Astrocyte of the spinal cord (primary cell): ENCODE data around the gene SLC19A1.

ENCODE experiments used
- DNase-seq: peaks from one replicate; pipeline ENCODE4 v3.0.0; 2011; ENCODE audit warnings: low read depth, low spot score
- H3K4me3 ChIP-seq: 2 replicates; pipeline ENCODE4 v1.5.1; 2011; ENCODE audit warnings: low read depth, mild to moderate bottlenecking, low read length, moderate library complexity
- in situ Hi-C: cut with HindIII; loops from 2 replicates; pipeline ENCODE4 v1.10.0; 2017; ENCODE audit warnings: low sequenced_read_pairs
- TF ChIP-seq, protein P1 (sequence below): IDR thresholded peaks from 2 replicates; pipeline ENCODE4 v1.5.1; 2012; ENCODE audit warnings: low read depth, mild to moderate bottlenecking, low read length, inconsistent platforms

SLC19A1 gene

DNA sequence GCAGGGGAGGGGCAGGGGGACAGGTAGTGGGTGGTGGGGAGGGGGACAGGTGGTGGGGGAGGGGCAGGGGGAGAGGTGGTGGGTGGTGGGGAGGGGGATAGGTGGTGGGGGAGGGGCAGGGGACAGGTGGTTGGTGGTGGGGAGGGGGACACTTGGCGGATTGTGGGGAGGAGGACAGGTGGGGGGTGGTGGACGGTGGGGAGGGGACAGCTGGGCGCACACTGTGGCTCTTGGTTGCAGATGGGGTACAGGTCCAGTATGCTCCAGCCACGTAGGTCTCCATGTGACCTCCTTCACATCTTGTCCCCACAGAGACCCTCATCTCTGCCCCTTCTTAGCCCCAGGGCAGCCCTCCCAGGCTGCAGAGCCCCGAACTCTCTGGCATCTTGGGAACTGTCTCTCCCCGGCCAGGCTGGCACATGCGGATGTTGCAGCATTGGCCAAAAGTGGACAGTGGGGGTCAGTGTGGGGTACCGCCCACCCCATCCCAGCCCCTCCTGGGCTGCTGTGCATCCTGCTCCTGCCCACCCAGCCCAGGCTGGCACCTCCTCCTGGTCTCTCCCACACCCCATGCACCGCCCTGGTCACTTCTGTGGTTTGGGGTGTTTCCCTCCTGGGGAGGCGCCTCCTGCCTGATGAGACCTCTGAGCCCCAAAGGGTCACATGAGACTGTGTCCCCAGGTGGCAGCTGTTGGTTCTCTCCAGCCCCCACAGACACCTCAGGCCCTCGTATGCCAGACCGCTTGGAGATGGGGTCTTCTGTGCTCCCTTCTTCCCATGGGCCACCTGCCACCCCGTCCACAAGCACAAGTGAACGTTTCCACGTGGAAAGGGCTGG, 7.6 kb upstream of the SLC19A1 start:
- H3K4me3 ChIP-seq = no peak overlapping the region
- no peak for DNase-seq
- TF ChIP-seq, protein P1, sequence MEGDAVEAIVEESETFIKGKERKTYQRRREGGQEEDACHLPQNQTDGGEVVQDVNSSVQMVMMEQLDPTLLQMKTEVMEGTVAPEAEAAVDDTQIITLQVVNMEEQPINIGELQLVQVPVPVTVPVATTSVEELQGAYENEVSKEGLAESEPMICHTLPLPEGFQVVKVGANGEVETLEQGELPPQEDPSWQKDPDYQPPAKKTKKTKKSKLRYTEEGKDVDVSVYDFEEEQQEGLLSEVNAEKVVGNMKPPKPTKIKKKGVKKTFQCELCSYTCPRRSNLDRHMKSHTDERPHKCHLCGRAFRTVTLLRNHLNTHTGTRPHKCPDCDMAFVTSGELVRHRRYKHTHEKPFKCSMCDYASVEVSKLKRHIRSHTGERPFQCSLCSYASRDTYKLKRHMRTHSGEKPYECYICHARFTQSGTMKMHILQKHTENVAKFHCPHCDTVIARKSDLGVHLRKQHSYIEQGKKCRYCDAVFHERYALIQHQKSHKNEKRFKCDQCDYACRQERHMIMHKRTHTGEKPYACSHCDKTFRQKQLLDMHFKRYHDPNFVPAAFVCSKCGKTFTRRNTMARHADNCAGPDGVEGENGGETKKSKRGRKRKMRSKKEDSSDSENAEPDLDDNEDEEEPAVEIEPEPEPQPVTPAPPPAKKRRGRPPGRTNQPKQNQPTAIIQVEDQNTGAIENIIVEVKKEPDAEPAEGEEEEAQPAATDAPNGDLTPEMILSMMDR = no peak
- in situ Hi-C loops = no loop called here

DNA sequence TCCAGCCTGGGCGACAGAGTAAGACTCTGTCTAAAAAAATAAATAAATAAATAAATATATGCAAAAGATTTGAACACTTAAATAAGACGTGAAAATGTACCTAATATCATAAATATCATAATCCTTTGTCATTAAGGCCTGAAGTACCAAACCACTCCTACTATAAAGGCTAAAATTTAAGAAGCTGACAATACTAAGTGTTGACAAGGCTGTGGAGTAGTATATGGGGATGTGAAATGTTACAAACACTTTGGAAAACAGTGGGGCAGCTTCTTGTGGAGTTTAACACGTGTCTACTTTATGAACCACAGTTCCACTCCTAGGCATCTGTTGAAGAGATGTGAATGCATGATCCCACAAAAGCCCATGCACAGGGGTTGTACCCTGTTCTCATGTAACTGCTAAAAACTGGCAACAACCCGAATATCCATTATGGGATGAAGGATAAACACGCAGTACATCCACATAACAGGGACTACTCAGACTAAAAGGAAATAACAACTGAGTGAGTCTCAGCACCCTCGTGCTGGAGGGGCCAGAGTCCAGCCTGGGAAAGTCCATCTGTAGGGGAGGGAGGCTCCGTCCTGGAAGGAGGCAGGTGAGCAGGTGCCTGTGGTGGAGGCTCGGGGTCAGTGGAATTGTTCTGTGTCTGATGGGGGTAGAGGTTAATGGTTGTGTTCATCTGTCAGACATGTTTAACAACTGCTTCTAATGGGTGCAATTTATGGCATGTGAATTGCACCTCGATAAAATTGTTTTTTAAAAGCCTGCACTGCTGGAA, 6.7 kb upstream of the SLC19A1 start:
- in situ Hi-C loops = no loop called here
- no peak for DNase-seq
- H3K4me3 ChIP-seq = no peak overlapping the region
- TF ChIP-seq, protein P1 = no peak

DNA sequence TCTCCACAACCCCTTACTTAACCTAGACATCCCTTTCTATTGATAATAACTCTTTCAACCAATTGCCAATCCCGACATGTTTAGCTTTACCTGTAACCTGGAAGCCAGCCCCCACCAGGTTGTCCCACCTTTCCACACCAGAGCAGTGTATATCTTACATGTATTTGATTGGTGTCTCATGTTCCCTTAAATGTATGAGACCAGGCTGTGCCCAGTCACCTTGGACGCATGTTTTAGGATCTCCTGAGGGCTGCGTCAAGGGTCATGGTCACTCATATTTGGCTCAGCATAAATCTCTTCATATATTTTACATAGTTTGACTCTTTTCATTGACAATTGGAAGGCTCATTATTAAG, 5.3 kb upstream of the SLC19A1 start:
- in situ Hi-C loops = no loop called here
- no peak overlapping the region for H3K4me3 ChIP-seq
- no peak for DNase-seq
- TF ChIP-seq, protein P1 = no peak

DNA sequence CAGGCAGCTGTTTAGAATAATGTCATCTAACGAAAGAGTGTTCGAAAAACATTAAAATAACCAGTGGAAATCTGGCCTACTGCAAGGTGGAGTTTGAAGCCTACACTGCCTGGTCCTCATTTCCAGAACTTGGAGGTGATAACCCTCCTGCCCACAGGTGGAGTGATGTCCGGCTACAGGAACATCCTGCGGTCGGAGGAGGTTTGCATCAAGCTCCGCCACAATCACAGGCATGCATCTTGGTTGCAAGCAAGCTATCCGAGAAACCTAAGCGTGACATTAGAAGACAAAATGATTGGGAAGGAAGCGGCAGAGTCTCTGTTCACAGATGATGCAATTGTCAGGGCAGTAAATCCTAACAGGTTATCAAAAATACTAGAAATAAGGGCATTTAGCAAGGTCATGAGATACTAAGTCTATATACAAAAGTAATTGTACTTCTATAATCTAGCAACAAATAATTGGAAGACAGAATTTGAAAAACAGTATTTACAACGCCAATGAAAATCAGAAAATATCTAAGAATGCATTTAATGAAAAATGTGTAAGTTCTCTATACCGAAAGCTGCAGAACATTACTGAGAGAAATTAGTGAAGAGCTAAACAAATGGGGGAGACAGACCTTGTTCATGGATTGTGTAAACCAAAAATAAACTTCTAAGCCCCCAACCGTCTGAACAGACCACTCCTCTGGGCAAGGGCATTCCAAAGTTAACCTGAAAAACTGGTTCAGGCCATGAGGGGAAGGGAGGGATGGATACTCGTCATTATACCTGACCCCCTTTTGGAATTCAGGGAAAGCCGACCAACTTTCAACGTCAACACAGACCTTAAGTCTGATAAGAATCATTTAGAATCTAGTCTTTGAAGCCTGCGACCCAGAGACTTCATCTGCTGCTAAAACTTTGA, 4.7 kb upstream of the SLC19A1 start:
- TF ChIP-seq, protein P1 = no peak
- no peak for DNase-seq
- no peak overlapping the region for H3K4me3 ChIP-seq
- in situ Hi-C loops = no loop called here

DNA sequence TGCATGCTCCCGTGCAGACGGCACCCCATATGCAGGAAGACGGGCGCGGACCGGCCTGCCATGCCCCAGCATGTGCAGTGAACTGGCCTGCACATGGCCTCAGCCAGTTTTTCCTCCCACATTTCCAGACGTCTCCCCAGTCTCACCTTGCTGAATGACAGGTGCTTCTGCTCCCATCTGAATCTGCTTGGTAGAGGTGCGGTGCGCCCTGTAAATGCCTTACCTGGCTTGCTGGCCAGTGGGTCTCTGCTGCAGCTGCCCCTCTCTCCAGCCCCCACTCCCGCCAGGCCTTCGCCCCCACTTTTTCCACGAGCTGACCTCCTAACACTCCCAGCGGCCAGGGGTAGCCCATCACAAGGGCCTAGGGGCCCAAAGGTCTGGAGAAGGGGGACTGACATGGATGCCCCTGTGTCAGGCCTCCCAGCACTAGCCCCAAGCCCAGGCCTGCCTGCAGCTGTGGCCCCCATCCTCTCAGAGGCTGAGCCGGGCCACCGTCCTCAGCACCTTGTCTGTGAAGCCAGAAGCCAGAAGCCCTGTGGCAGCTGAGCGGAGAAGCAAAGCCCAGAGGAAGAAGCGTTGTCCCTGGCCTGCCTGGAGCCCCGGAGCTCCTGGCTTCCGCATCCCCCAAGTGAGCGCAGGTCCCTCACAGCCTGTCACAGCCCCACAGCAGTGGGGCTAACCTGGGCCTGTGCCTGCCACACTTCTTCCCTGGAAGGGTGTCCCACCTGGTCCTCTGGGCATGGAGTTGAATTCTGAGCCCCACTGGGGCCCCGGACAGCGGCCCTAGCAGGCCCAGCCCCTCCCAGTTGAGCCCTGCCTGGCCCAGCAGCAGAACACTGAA, 3.7 kb upstream of the SLC19A1 start:
- DNase-seq = no peak
- in situ Hi-C loops = no loop called here
- H3K4me3 ChIP-seq = no peak overlapping the region
- TF ChIP-seq, protein P1 = no peak
